K562 (cell line): ENCODE data around the gene KDF1. TPM values are rescaled to one million over a fixed set of nuclear protein-coding genes. Genes with fewer than 3 reads are reported as not detected.

ENCODE experiments used
- ATAC-seq: fragments of 200-7000 bp; cut with Tn5 transposase; 3 replicates; pipeline ENCODE4 v1.9.1; 2020; ENCODE audit warnings: moderate library complexity
- BruUV-seq: library from RNA; stranded (reverse); fragments of 400-500 nt; replicated peaks from 2 replicates; lab custom pipeline; 2021; lab: Mats Ljungman, UMichigan
- CTCF ChIA-PET: fragments of 300-600 bp; formaldehyde crosslinking; extraction: SDS; loops from one replicate; lab custom pipeline; 2021; ENCODE audit warnings: low intra/inter-chr PET ratio; lab: Yijun Ruan, JAX
- POLR2A ChIA-PET: fragments of 300-600, 350-650 bp; sonication (Branson Sonifier 250); formaldehyde crosslinking; extraction: SDS; loops from one replicate; lab custom pipeline; 2021; ENCODE audit warnings: antibody characterized with exemption, inconsistent platforms; lab: Yijun Ruan, JAX
- DNase-seq, 4 experiments: peaks; one replicate each; pipeline versions ENCODE4 v3.0.0 to v3.0.0-alpha.2; 2011 to 2018; ENCODE audit warnings: low spot score in 3 of 4, mixed read lengths in 3 of 4; ENCODE audit errors: extremely low read depth in 1 of 4
- FAIRE-seq: peaks from 2 replicates; lab custom pipeline; 2011; peaks lifted over from hg19 to GRCh38; lab: Jason Lieb, UNC
- H2AFZ ChIP-seq: 2 replicates; pipeline ENCODE4 v1.6.0; 2011; ENCODE audit warnings: low read depth, low read length, control low read depth, inconsistent platforms
- H3K27ac ChIP-seq: fragments of 200-600 bp; 3 replicates; pipeline ENCODE4 v1.8.0; 2011; ENCODE audit warnings: low read depth, mild to moderate bottlenecking, control low read depth, inconsistent platforms, low read length, moderate library complexity, mixed read lengths; ENCODE audit errors: extremely low read depth
- H3K27me3 ChIP-seq, 2 experiments: fragments of 300-600 bp in 1 of 2; 2 replicates in 1 of 2; 3 replicates in 1 of 2; pipeline versions ENCODE4 v1.6.0 to v1.8.0; 2011; ENCODE audit warnings: inconsistent platforms in 2 of 2, low read length in 2 of 2, mild to moderate bottlenecking in 1 of 2, mixed read lengths in 1 of 2, moderate library complexity in 1 of 2; ENCODE audit not compliant: control insufficient read depth in 2 of 2, insufficient read depth in 2 of 2
- H3K36me3 ChIP-seq: fragments of 300-600 bp; 3 replicates; pipeline ENCODE4 v1.8.0; 2011; ENCODE audit warnings: mild to moderate bottlenecking, low read length, inconsistent platforms; ENCODE audit not compliant: control insufficient read depth, insufficient read depth
- H3K4me1 ChIP-seq, 2 experiments: fragments of 200-600 bp in 1 of 2; replicated peaks in 1 of 2; 2 replicates in 1 of 2; 3 replicates in 1 of 2; pipeline versions ENCODE4 v1.5.1 to v1.8.0; 2011; ENCODE audit warnings: inconsistent platforms in 2 of 2, low read length in 2 of 2, mild to moderate bottlenecking in 1 of 2, mixed read lengths in 1 of 2, moderate library complexity in 1 of 2; ENCODE audit not compliant: control insufficient read depth in 2 of 2, insufficient read depth in 2 of 2
- H3K4me2 ChIP-seq: 2 replicates; pipeline ENCODE4 v1.6.1; 2011; ENCODE audit warnings: low read length, control low read depth, inconsistent platforms, mixed read lengths; ENCODE audit not compliant: insufficient read depth
- H3K4me3 ChIP-seq: fragments of 200-600 bp; sonication (generic), shearing (Covaris generic); 2 replicates; pipeline ENCODE4 v1.5.1; 2016; ENCODE audit warnings: control low read depth, inconsistent platforms
- H3K79me2 ChIP-seq: fragments of 200-600 bp; 3 replicates; pipeline ENCODE4 v1.8.0; 2011; ENCODE audit warnings: low read length, inconsistent platforms; ENCODE audit not compliant: control insufficient read depth, insufficient read depth
- H3K9ac ChIP-seq, 2 experiments: 2 replicates each; pipeline versions ENCODE4 v1.6.0 to v1.6.1; 2011; ENCODE audit warnings: low read depth in 2 of 2, low read length in 2 of 2, control low read depth in 1 of 2, inconsistent platforms in 1 of 2, mild to moderate bottlenecking in 1 of 2, mixed read lengths in 1 of 2; ENCODE audit not compliant: insufficient read depth in 1 of 2
- H3K9me1 ChIP-seq: one replicate; pipeline ENCODE4 v1.6.0; 2011; ENCODE audit warnings: inconsistent platforms, mild to moderate bottlenecking, low read length, moderate library complexity; ENCODE audit not compliant: control insufficient read depth, insufficient read depth
- H3K9me3 ChIP-seq: replicated peaks from 2 replicates; pipeline ENCODE4 v1.5.1; 2011; ENCODE audit warnings: low read depth, low read length, inconsistent platforms; ENCODE audit not compliant: control insufficient read depth, insufficient read depth
- H4K20me1 ChIP-seq: replicated peaks from 2 replicates; pipeline ENCODE4 v1.6.1; 2011; ENCODE audit warnings: low read length, inconsistent platforms, mixed read lengths; ENCODE audit not compliant: control insufficient read depth, insufficient read depth
- BDP1 ChIP-seq: IDR thresholded peaks from 3 replicates; pipeline ENCODE4 v1.6.1; 2011; ENCODE audit not compliant: insufficient read length, insufficient read depth
- KLF13 ChIP-seq: fragments of 450-650 bp; IDR thresholded peaks from 2 replicates; pipeline ENCODE4 v1.6.1; 2016; ENCODE audit warnings: missing genetic modification characterization, low read depth, mild to moderate bottlenecking, missing compliant biosample characterization, moderate library complexity, borderline replicate concordance
- MCM5 ChIP-seq: fragments of 450-650 bp; IDR thresholded peaks from 2 replicates; pipeline ENCODE4 v1.6.1; 2016; ENCODE audit warnings: low read depth
- SRSF3 ChIP-seq: fragments of 200-400 bp; formaldehyde crosslinking; IDR thresholded peaks from 2 replicates; pipeline ENCODE4 v1.6.1; 2016; ENCODE audit warnings: mild to moderate bottlenecking, low read length, moderate library complexity; ENCODE audit not compliant: insufficient read depth
- ZBTB49 ChIP-seq: sonication (generic); formaldehyde crosslinking; IDR thresholded peaks from 2 replicates; pipeline ENCODE4 v1.8.0; 2022; ENCODE audit warnings: missing genetic modification reagents, mild to moderate bottlenecking, borderline replicate concordance
- ZBTB5 ChIP-seq: fragments of 450-650 bp; IDR thresholded peaks from 2 replicates; pipeline ENCODE4 v1.6.1; 2017; ENCODE audit warnings: antibody characterized with exemption
- ZC3H8 ChIP-seq: fragments of 450-650 bp; IDR thresholded peaks from 2 replicates; pipeline ENCODE4 v1.6.1; 2017
- ZZZ3 ChIP-seq: fragments of 450-650 bp; IDR thresholded peaks from 2 replicates; pipeline ENCODE4 v1.6.1; 2016; ENCODE audit warnings: antibody characterized with exemption, mild to moderate bottlenecking, moderate library complexity
- WGBS: fragments of 100-300 bp; shearing (Covaris generic); methylation state at CpG from one replicate; pipeline ENCODE4 v1.1.6; 2016; ENCODE audit warnings: low coverage, mixed read lengths; ENCODE audit not compliant: insufficient coverage; ENCODE audit errors: missing lambda C conversion rate; 5-methylcytosine and 5-hydroxymethylcytosine counted together
- in situ Hi-C: fragments of 300-500 bp; cut with MboI; formaldehyde crosslinking; loops from 4 replicates; pipeline ENCODE4 v1.15.0; 2018; ENCODE audit warnings: inconsistent platforms, mixed read lengths
- intact Hi-C: fragments of 100-400 bp; cut with micrococcal nuclease; formaldehyde crosslinking; loops from 2 replicates; pipeline ENCODE4 v1.14.2; 2022
- polyA plus RNA-seq, 8 experiments: library from polyadenylated mRNA; depleted of rRNA in 4 of 8; stranded (reverse) in 5 of 8; unstranded in 3 of 8; fragments of >200 nt; fragmentation: Nextera tagmentation in 2 of 8; fragmentation: Illumina TruSeq in 1 of 8; extraction: Ambion mirVana in 2 of 8; extraction: Trizol in 1 of 8; gene quantifications; 2 replicates each; pipeline versions ENCODE4 v1.2.1 to v1.2.3, GENCODE V29; 2011 to 2014; ENCODE audit warnings: inconsistent platforms in 1 of 8, missing spikeins in 1 of 8
- total RNA-seq, 7 experiments: library from RNA; depleted of rRNA in 6 of 7; stranded (reverse); fragments of >200 nt in 6 of 7; fragmentation: Illumina TruSeq in 2 of 7; extraction: Trizol in 2 of 7; gene quantifications; 2 replicates each; pipeline versions ENCODE4 v1.2.1 to v1.2.3, GENCODE V29; 2011 to 2021; ENCODE audit warnings: low replicate concordance in 1 of 7

The KDF1 gene
- total and polyA plus RNA-seq, 9 of the 15 experiments (the other 6 are each of a cell fraction or from before 2014, with no cell fraction given): 0.38 to 1.9 (median 0.83) TPM

DNA sequence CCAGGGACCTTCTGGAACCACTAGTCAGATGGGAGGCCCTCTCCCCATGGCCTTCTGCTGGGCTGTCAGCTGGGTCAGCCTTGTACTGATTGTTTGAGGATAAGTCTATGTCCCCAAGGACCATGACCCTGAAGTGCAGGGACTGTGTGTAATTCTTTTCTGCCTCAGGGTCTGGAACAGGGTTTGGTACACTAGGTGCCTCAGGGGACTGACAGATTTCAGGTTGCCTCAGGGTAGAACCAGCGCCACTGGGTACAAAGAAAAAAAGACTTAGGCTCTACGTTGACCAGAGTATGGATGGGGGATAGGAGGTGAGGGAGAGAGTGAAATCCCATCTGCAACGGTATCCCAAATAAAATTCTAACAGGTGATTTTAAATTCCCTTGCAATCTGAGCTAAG is 3.0 kb downstream of the KDF1 start:
- Histone ChIP-seq H3K4me2 (no peak overlapping the region), H3K9me1 (no peaks in the 10 kb centered on the region), H4K20me1 (no peaks in the 10 kb centered on the region), H3K79me2 (no peaks in the 10 kb centered on the region), H3K4me3 (no peak overlapping the region), H3K9me3 (no peaks in the 10 kb centered on the region), H3K9ac (no peak overlapping the region), H3K27me3 (peaks cover 5 to 16% of the 10 kb centered on the region in 2 experiments; a peak in 4 of 5 replicates), H3K36me3 (no peaks in the 10 kb centered on the region), H2AFZ (no peak overlapping the region), H3K27ac (no peak overlapping the region), H3K4me1 (peaks cover 7 to 23% of the 10 kb centered on the region in 2 experiments; a peak in 4 of 5 replicates)
- in situ Hi-C loops: no loop called here
- ChIA-PET CTCF (no interaction called here), POLR2A (interaction anchor here (0.6 to 1.2 kb wide), 3 partner anchors 10 to 68 kb away, joined by 3 to 9 read pairs (median 3); no protein-coding TSS in a partner anchor)
- no TSS peak for BruUV-seq
- WGBS: 31% methylated on average over 3 of the region's 3 CpGs
- no peak for TF ChIP-seq BDP1
- intact Hi-C loops: no loop called here
- DNase-seq (no peak), ATAC-seq (no peak), FAIRE-seq (no peak)

DNA sequence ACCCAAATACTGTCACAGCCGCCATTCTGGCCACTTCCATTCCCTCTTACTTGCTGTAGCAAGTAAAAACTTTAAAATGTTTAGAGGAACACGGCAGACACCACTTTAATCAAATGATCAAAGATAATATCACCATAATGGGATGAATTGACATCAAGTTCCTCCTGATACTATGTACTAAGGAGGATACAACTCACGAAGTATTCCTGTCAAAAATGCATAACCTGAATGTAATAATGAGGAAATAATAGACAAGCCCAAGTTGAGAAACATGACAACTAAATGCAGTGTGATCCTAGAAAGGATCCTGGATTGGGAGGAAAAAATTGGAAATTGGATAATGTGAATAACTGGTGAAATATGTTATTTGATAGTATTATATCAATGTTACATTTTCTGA is 3.9 kb downstream of the KDF1 start:
- Histone ChIP-seq H3K4me3 (no peak overlapping the region), H3K27me3 (peaks cover 5 to 16% of the 10 kb centered on the region in 2 experiments; a peak in 3 of 5 replicates), H3K79me2 (no peaks in the 10 kb centered on the region), H3K9me1 (peaks cover 3% of the 10 kb centered on the region), H3K36me3 (no peaks in the 10 kb centered on the region), H3K27ac (no peak overlapping the region), H2AFZ (no peak overlapping the region), H3K9me3 (no peaks in the 10 kb centered on the region), H4K20me1 (no peaks in the 10 kb centered on the region), H3K4me1 (peaks cover 14 to 33% of the 10 kb centered on the region in 2 experiments; a peak in 4 of 5 replicates), H3K9ac (no peak overlapping the region), H3K4me2 (no peak overlapping the region)
- TF ChIP-seq ZC3H8: no peak
- no peak for TF ChIP-seq ZZZ3
- TF ChIP-seq SRSF3: no peak
- no peak for TF ChIP-seq MCM5
- no peak for TF ChIP-seq KLF13
- TF ChIP-seq ZBTB49: no peak
- no peak for TF ChIP-seq ZBTB5
- FAIRE-seq: no peak
- intact Hi-C loops (no loop called here), in situ Hi-C loops (no loop called here)
- no peak for DNase-seq
- ATAC-seq: no peak
- CTCF ChIA-PET: no interaction called here
- POLR2A ChIA-PET: no interaction called here
- 6% methylated on average over 3 of the region's 3 CpGs for WGBS
- no TSS peak for BruUV-seq
